ENCODE results near the gene TMEM245.

- TF ChIP-seq CTCF (IDR thresholded peaks at IDR 0.05) (no peak), POLR2A (IDR thresholded peaks at IDR 0.05) (no peak)
Observed at GRCh38 chr9:108973895-108974294, 145.9 kb downstream of the TMEM245 start.
